ENCODE data around the gene TMEM151B.

DNA sequence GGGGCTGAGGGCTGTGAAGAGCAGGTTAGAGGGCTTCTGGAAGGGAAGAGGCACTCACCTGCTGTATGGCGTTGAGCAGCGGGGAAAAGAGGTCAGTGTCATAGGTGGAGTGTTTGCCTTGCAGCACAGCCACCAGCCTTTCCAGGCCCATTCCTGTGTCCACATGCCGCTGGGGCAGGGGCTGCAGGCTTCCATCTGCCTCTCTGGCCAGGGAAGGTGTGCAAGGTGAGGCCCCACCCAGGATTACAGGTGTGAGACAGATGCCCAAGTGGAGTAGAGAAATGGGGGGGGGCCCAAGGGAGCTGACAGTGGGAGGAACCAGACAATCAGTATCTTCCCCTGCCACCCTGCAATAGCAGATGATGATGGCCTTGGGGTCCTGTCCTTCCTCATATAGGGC is 40.0 kb downstream of the TMEM151B start:
- TF ChIP-seq, protein P1, sequence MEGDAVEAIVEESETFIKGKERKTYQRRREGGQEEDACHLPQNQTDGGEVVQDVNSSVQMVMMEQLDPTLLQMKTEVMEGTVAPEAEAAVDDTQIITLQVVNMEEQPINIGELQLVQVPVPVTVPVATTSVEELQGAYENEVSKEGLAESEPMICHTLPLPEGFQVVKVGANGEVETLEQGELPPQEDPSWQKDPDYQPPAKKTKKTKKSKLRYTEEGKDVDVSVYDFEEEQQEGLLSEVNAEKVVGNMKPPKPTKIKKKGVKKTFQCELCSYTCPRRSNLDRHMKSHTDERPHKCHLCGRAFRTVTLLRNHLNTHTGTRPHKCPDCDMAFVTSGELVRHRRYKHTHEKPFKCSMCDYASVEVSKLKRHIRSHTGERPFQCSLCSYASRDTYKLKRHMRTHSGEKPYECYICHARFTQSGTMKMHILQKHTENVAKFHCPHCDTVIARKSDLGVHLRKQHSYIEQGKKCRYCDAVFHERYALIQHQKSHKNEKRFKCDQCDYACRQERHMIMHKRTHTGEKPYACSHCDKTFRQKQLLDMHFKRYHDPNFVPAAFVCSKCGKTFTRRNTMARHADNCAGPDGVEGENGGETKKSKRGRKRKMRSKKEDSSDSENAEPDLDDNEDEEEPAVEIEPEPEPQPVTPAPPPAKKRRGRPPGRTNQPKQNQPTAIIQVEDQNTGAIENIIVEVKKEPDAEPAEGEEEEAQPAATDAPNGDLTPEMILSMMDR (IDR thresholded peaks at IDR 0.05), result no peak
- no peak for TF ChIP-seq POLR2A (IDR thresholded peaks at IDR 0.05)
